Endothelial cell of umbilical vein (primary cell): ENCODE results near the gene ZNF384. TPM values are rescaled to one million over a fixed set of nuclear protein-coding genes. Genes with fewer than 3 reads are reported as not detected.

Experiments
- BruUV-seq: library from RNA; stranded (reverse); fragments of 400-500 nt; replicated peaks from 2 replicates; lab custom pipeline; 2021; lab: Mats Ljungman, UMichigan
- CTCF ChIA-PET: fragments of 300-600, 350-600 bp; sonication (Branson Sonifier 250); formaldehyde crosslinking; loops from one replicate; lab custom pipeline; 2021; ENCODE audit warnings: antibody characterized with exemption, inconsistent platforms; lab: Charles Lee
- POLR2A ChIA-PET: fragments of 300-600, 350-600 bp; sonication (Branson Sonifier 250); formaldehyde crosslinking; loops from one replicate; lab custom pipeline; 2021; ENCODE audit warnings: antibody characterized with exemption, inconsistent platforms; lab: Charles Lee
- DNase-seq: peaks from one replicate; pipeline ENCODE4 v3.0.0-alpha.2; 2011; ENCODE audit warnings: low read depth, low spot score
- FAIRE-seq: peaks from 2 replicates; lab custom pipeline; 2011; peaks lifted over from hg19 to GRCh38; lab: Jason Lieb, UNC
- H2AFZ ChIP-seq: 2 replicates; pipeline ENCODE4 v1.6.0; 2012; ENCODE audit warnings: low read depth, low read length, control low read depth, inconsistent platforms
- H3K27ac ChIP-seq: 2 replicates; pipeline ENCODE4 v1.5.1; 2011; ENCODE audit warnings: low read depth, mild to moderate bottlenecking, control low read depth, low read length, moderate library complexity; ENCODE audit not compliant: insufficient read depth
- H3K27me3 ChIP-seq, 2 experiments: 2 replicates each; pipeline versions ENCODE4 v1.6.0 to v1.6.1; 2011; ENCODE audit warnings: low read length in 2 of 2, mixed read lengths in 1 of 2; ENCODE audit not compliant: control insufficient read depth in 2 of 2, insufficient read depth in 2 of 2
- H3K36me3 ChIP-seq, 2 experiments: 2 replicates in 1 of 2; 3 replicates in 1 of 2; pipeline ENCODE4 v1.5.1; 2011; ENCODE audit warnings: low read length in 2 of 2, mild to moderate bottlenecking in 1 of 2, moderate library complexity in 1 of 2; ENCODE audit not compliant: control insufficient read depth in 2 of 2, insufficient read depth in 2 of 2; ENCODE audit errors: extremely low read depth in 1 of 2
- H3K4me1 ChIP-seq: 3 replicates; pipeline ENCODE4 v1.5.1; 2011; ENCODE audit warnings: mild to moderate bottlenecking, low read length; ENCODE audit not compliant: control insufficient read depth, insufficient read depth; ENCODE audit errors: extremely low read depth
- H3K4me2 ChIP-seq: 2 replicates; pipeline ENCODE4 v1.6.1; 2011; ENCODE audit warnings: low read length, control low read depth, mixed read lengths; ENCODE audit not compliant: insufficient read depth
- H3K4me3 ChIP-seq, 3 experiments: fragments of 200-600 bp in 1 of 3; sonication (generic), shearing (Covaris generic) in 1 of 3; replicated peaks in 1 of 3; 2 replicates each; pipeline ENCODE4 v1.5.1; 2011 to 2016; ENCODE audit warnings: control low read depth in 3 of 3, low read length in 3 of 3, mild to moderate bottlenecking in 2 of 3, inconsistent platforms in 1 of 3, low read depth in 1 of 3, moderate library complexity in 1 of 3; ENCODE audit not compliant: insufficient read depth in 1 of 3
- H3K79me2 ChIP-seq: 2 replicates; pipeline ENCODE4 v1.6.0; 2012; ENCODE audit warnings: low read length, inconsistent platforms; ENCODE audit not compliant: control insufficient read depth, insufficient read depth
- H3K9ac ChIP-seq: replicated peaks from 2 replicates; pipeline ENCODE3; 2011; ENCODE audit warnings: low read length, control low read depth; ENCODE audit not compliant: insufficient read depth; ENCODE audit errors: extremely low read depth
- H3K9me1 ChIP-seq: replicated peaks from 3 replicates; pipeline ENCODE4 v1.6.0; 2011; ENCODE audit warnings: mild to moderate bottlenecking, low read length; ENCODE audit not compliant: control insufficient read depth, insufficient read depth; ENCODE audit errors: extremely low read depth
- H3K9me3 ChIP-seq: replicated peaks from 2 replicates; pipeline ENCODE4 v1.5.1; 2012; ENCODE audit warnings: low read length, inconsistent platforms; ENCODE audit not compliant: control insufficient read depth, insufficient read depth
- H4K20me1 ChIP-seq: replicated peaks from 2 replicates; pipeline ENCODE3; 2011; ENCODE audit warnings: mild to moderate bottlenecking, low read length; ENCODE audit not compliant: control insufficient read depth, insufficient read depth; ENCODE audit errors: extremely low read depth
- CTCF ChIP-seq, 2 donors: IDR thresholded peaks; 1 replicate in 1 of 2; 2 replicates in 1 of 2; pipeline ENCODE4 v1.5.1; 2011; ENCODE audit warnings: low read length in 2 of 2, mild to moderate bottlenecking in 2 of 2, moderate library complexity in 2 of 2, control low read depth in 1 of 2, inconsistent platforms in 1 of 2, low read depth in 1 of 2; ENCODE audit not compliant: insufficient read depth in 1 of 2; ENCODE audit errors: extremely low read depth in 1 of 2
- EZH2 ChIP-seq: IDR thresholded peaks from 2 replicates; pipeline ENCODE4 v1.6.1; 2012; ENCODE audit warnings: borderline replicate concordance, low read depth, mild to moderate bottlenecking, moderate library complexity, low read length, inconsistent platforms; ENCODE audit not compliant: severe bottlenecking
- FOS ChIP-seq: IDR thresholded peaks from 2 replicates; pipeline ENCODE4 v1.6.1; 2011; ENCODE audit warnings: mild to moderate bottlenecking, low read length, moderate library complexity, borderline replicate concordance; ENCODE audit not compliant: insufficient read depth
- GATA2 ChIP-seq: IDR thresholded peaks from 2 replicates; pipeline ENCODE4 v1.7.0; 2011; ENCODE audit warnings: low read depth, mild to moderate bottlenecking, moderate library complexity, mixed read lengths, low read length; ENCODE audit not compliant: insufficient read length, insufficient read depth
- JUN ChIP-seq: IDR thresholded peaks from 2 replicates; pipeline ENCODE4 v1.6.1; 2011; ENCODE audit warnings: borderline replicate concordance, low read depth; ENCODE audit not compliant: insufficient read length, insufficient read depth
- MAX ChIP-seq: IDR thresholded peaks from 2 replicates; pipeline ENCODE4 v1.6.1; 2011; ENCODE audit not compliant: insufficient read depth, insufficient read length
- MYC ChIP-seq: IDR thresholded peaks from one replicate; pipeline ENCODE4 v1.6.1; 2011; ENCODE audit warnings: mild to moderate bottlenecking, low read depth, low read length
- POLR2A ChIP-seq: IDR thresholded peaks from 2 replicates; pipeline ENCODE4 v1.6.1; 2012; ENCODE audit warnings: low read depth, mild to moderate bottlenecking, control low read depth, low read length
- POLR2AphosphoS5 ChIP-seq: IDR thresholded peaks from 2 replicates; pipeline ENCODE4 v1.6.1; 2012; ENCODE audit warnings: low read depth, mild to moderate bottlenecking, control low read depth, low read length, moderate library complexity; ENCODE audit not compliant: insufficient read depth
- dilution Hi-C: fragments of 300-500 bp; cut with MboI; formaldehyde crosslinking; loops from one replicate; pipeline ENCODE4 v1.15.0; 2019; ENCODE audit warnings: low sequenced_read_pairs; ENCODE audit not compliant: extremely low pct_ligation_motif_present
- intact Hi-C: fragments of 100-400 bp; cut with micrococcal nuclease; formaldehyde crosslinking; loops from one replicate; pipeline ENCODE4 v1.10.0; 2022
- polyA plus RNA-seq, 4 experiments: library from polyadenylated mRNA; depleted of rRNA in 3 of 4; stranded (reverse) in 3 of 4; unstranded in 1 of 4; fragments of >200 nt; gene quantifications; 2 replicates each; pipeline versions ENCODE4 v1.2.1 to v1.2.3, GENCODE V29; 2011 to 2012; ENCODE audit warnings: missing spikeins in 1 of 4
- total RNA-seq: library from RNA; stranded (reverse); gene quantifications from 2 replicates; pipeline ENCODE4 v1.2.3, GENCODE V29; 2021

ZNF384 gene
- total and polyA plus RNA-seq, 2 donors (not counting 3 experiments of a cell fraction or from before 2014, with no cell fraction given): 52.8 to 58.3 TPM

- ChIA-PET CTCF (interaction anchor here (0.9 to 4.8 kb wide), 3 partner anchors 10 to 75 kb away, joined by 3 to 63 read pairs (median 3); no protein-coding TSS in a partner anchor), POLR2A (no interaction called here)
- FAIRE-seq: no peak
- Histone ChIP-seq H3K4me3 (no peak overlapping the region), H3K27me3 (peaks cover 13 to 18% of the 10 kb centered on the region in 2 experiments), H3K27ac (no peak overlapping the region), H3K4me2 (no peak overlapping the region), H3K79me2 (peaks cover 3% of the 10 kb centered on the region), H2AFZ (no peak overlapping the region), H3K9me3 (no peaks in the 10 kb centered on the region), H3K9me1 (no peaks in the 10 kb centered on the region), H4K20me1 (no peaks in the 10 kb centered on the region), H3K4me1 (peaks cover 7% of the 10 kb centered on the region), H3K36me3 (no peaks in the 10 kb centered on the region), H3K9ac (no peak overlapping the region)
- no peak for TF ChIP-seq JUN
- no peak for TF ChIP-seq CTCF (IDR thresholded peaks at IDR 0.05; ENCODE audit: extremely low read depth in 1 of 2, insufficient read depth in 1 of 2, low read depth in 1 of 2, low read length in 2 of 2)
- no peak for TF ChIP-seq EZH2
- no peak for TF ChIP-seq GATA2
- no peak for TF ChIP-seq POLR2AphosphoS5
- no peak for TF ChIP-seq MYC
- TF ChIP-seq FOS: no peak
- no peak for TF ChIP-seq MAX
- TF ChIP-seq POLR2A: no peak
- no peak for DNase-seq
- dilution Hi-C loops (no loop called here), intact Hi-C loops (loop anchor here (5.0 kb wide), 1 partner anchor 142 kb away; no protein-coding TSS in a partner anchor)
- no TSS peak for BruUV-seq
Observed at GRCh38 chr12:6694701-6695100, 5.5 kb upstream of the ZNF384 start.
